HL-60 (cell line): Measurements from ENCODE around the gene RAC3.

ENCODE experiments used
- DNase-seq, 2 experiments: peaks; one replicate each; pipeline ENCODE4 v3.0.0-alpha.2; 2010 to 2020; ENCODE audit warnings: low read depth in 1 of 2, low spot score in 1 of 2
- H3K27ac ChIP-seq: fragments of 250-450 bp; sonication (Bioruptor Pico); replicated peaks from 2 replicates; pipeline ENCODE4 v1.5.1; 2020; ENCODE audit warnings: mild to moderate bottlenecking, moderate library complexity
- H3K27me3 ChIP-seq: fragments of 250-450 bp; sonication (Bioruptor Pico); 2 replicates; pipeline ENCODE4 v1.5.1; 2021; ENCODE audit warnings: mild to moderate bottlenecking, moderate library complexity; ENCODE audit not compliant: insufficient read depth, poor library complexity, severe bottlenecking
- H3K4me3 ChIP-seq: replicated peaks from 2 replicates; pipeline ENCODE4 v1.5.1; 2011; ENCODE audit warnings: mild to moderate bottlenecking, control low read depth, low read length; ENCODE audit not compliant: insufficient read depth
- CTCF ChIP-seq: IDR thresholded peaks from one replicate; pipeline ENCODE4 v1.5.1; 2011; ENCODE audit warnings: low read length, control low read depth, inconsistent platforms; ENCODE audit not compliant: insufficient read depth
- GABPA ChIP-seq: IDR thresholded peaks from 2 replicates; pipeline ENCODE4 v1.6.1; 2012; ENCODE audit warnings: low read depth
- POLR2AphosphoS5 ChIP-seq: IDR thresholded peaks from 2 replicates; pipeline ENCODE4 v1.6.1; 2012; ENCODE audit warnings: low read depth
- SPI1 ChIP-seq: IDR thresholded peaks from 2 replicates; pipeline ENCODE4 v1.6.1; 2012; ENCODE audit warnings: low read depth, mild to moderate bottlenecking, borderline replicate concordance
- TF ChIP-seq, protein P1 (sequence below): IDR thresholded peaks from 2 replicates; pipeline ENCODE4 v1.6.1; 2012; ENCODE audit warnings: low read depth; ENCODE audit not compliant: insufficient replicate concordance

RAC3 gene

DNA sequence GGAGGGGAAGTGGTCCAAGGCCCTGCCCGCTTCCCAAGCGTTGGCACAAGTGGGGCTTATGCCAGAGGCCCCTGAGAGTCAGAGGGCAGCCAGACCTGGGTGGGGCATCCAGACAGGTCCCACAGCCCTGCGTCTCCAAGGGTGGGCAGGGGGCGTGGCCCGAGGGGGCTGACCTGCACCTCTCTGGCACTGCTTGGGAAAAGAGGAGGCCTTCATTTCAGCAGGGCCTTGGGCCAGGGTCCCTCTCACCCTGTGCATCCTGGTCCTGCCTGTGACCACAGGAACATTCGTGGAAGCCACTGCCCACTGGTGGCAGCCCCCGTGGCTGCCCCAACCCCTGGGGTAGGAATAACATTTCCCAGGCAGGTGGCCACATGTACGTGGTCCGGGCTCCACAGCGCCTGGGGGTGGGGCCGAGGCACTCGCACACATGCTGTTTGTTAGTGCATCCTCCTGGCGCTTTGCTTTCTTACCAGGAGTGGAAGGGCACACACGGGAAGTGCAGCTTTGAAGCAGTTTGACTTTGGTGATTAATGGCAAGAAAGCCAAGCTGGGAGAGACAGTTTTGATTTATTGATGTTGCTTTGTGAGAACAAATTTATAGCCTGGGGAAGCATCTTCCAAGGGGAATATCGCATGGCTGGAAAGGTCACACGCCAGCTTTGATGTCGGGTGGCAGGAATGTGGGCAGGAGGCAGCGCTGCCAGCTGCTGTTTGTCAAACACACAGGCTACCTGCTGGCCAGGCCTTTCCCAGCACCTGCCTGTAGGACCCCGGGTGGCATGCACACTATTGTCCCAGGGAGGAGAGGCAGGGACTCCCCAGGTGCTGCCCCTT lies 13.1 kb upstream of the RAC3 start:
- DNase-seq = no peak
- TF ChIP-seq POLR2AphosphoS5 (no peak; the same call in none of the 2 replicates), SPI1 (no peak), GABPA (no peak), CTCF (no peak)
- TF ChIP-seq, protein P1, sequence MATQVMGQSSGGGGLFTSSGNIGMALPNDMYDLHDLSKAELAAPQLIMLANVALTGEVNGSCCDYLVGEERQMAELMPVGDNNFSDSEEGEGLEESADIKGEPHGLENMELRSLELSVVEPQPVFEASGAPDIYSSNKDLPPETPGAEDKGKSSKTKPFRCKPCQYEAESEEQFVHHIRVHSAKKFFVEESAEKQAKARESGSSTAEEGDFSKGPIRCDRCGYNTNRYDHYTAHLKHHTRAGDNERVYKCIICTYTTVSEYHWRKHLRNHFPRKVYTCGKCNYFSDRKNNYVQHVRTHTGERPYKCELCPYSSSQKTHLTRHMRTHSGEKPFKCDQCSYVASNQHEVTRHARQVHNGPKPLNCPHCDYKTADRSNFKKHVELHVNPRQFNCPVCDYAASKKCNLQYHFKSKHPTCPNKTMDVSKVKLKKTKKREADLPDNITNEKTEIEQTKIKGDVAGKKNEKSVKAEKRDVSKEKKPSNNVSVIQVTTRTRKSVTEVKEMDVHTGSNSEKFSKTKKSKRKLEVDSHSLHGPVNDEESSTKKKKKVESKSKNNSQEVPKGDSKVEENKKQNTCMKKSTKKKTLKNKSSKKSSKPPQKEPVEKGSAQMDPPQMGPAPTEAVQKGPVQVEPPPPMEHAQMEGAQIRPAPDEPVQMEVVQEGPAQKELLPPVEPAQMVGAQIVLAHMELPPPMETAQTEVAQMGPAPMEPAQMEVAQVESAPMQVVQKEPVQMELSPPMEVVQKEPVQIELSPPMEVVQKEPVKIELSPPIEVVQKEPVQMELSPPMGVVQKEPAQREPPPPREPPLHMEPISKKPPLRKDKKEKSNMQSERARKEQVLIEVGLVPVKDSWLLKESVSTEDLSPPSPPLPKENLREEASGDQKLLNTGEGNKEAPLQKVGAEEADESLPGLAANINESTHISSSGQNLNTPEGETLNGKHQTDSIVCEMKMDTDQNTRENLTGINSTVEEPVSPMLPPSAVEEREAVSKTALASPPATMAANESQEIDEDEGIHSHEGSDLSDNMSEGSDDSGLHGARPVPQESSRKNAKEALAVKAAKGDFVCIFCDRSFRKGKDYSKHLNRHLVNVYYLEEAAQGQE = no peak
- Histone ChIP-seq H3K27ac (no peak overlapping the region), H3K27me3 (no peaks in the 10 kb centered on the region), H3K4me3 (no peak overlapping the region)

GRCh38 chr17:82018989-82019689 lies 12.3 kb upstream of the RAC3 start:
- Histone ChIP-seq H3K4me3 (no peak overlapping the region), H3K27me3 (no peaks in the 10 kb centered on the region), H3K27ac (no peak overlapping the region)
- DNase-seq = no peak
- TF ChIP-seq, protein P1 = no peak
- TF ChIP-seq GABPA = no peak
- TF ChIP-seq POLR2AphosphoS5 = 0 out of 2 replicates have a peak, but pooled peaks have one; percentile 31

- DNase-seq = peak; percentile 52 to 72
- Histone ChIP-seq H3K4me3 (no peak overlapping the region), H3K27me3 (no peaks in the 10 kb centered on the region), H3K27ac (no peak overlapping the region)
- TF ChIP-seq SPI1 = no peak
- TF ChIP-seq CTCF = peak; percentile 82
- TF ChIP-seq, protein P1 = no peak
These were observed 11.5 kb upstream of the RAC3 start for GRCh38 chr17:82019690-82020571.
